Stimulated activated CD8-positive, alpha-beta memory T cell treated with anti-CD3 and anti-CD28 coated beads, Interleukin-7, amount 100 ng/mL, for 1 hour (primary cell): ENCODE measurements around the gene IREB2.
"Not testable (repeated sequence)": the region's sequence is repeated elsewhere in the genome, so short reads cannot be mapped to it uniquely, and the experiment has no call there.

Source experiments
- DNase-seq, 2 donors: peaks; one replicate each; pipeline ENCODE4 v3.0.0-alpha.2; 2020; ENCODE audit warnings: low read depth in 2 of 2

Gene IREB2

DNA sequence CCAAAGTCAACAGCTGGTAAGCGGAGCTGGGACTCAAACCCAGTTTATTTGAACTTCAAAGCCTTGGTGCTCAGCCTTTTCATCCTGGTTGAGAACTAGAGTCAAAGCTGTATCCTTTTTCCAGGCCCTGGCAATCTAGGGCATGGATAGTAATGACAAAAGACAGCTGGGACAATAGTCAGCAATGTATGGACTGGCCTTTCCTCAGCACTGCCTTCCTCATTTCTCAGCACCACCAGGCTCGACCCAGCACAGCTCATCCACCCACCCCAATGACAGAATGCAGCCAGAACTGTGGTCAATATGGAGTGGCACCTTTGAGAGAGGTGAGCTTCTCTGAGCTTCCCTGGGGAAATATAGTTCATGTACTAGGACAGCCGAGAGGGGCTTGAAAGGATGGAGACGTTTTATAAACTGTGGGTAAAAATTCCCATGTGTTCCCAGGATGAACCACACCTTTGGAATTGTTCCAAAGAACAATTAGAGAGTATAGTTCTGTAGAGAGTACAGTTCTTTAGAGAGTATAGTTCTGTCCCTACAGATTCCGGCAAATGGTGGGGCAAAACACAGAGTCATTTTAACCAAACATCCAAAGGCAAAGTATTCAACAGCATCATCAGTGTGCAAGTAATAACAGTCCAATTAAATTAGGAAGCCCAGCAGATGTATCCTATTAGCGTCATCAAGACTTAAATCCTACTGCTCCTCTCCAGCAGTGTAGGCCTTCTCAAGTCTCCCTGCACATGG is 30.2 kb upstream of the IREB2 start:
- no peak for DNase-seq

GRCh38 chr15:78408355-78408640 is 29.7 kb upstream of the IREB2 start:
- no peak for DNase-seq

GRCh38 chr15:78408961-78409360 is 29.1 kb upstream of the IREB2 start:
- DNase-seq, result no peak

DNA sequence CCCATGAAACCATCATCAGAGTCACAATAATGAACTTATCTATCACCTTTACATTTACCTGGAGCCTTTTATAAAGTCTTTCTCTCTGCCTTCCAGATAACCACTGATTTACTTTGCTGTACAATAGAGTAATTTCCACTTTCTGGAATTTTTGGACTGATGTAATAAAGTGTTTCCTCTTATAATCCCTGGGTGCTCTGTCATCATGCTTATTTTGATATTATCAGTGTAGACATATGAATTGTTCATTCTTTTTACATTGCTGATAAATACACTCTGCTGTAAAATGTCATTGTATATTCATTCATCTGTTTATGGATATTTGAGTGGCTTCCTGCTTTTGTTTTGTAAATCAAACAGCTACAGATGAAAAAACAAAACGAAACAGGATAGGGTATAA is 27.0 kb upstream of the IREB2 start:
- DNase-seq, result no peak

GRCh38 chr15:78414621-78415250 is 23.3 kb upstream of the IREB2 start:
- DNase-seq, result no peak

DNA sequence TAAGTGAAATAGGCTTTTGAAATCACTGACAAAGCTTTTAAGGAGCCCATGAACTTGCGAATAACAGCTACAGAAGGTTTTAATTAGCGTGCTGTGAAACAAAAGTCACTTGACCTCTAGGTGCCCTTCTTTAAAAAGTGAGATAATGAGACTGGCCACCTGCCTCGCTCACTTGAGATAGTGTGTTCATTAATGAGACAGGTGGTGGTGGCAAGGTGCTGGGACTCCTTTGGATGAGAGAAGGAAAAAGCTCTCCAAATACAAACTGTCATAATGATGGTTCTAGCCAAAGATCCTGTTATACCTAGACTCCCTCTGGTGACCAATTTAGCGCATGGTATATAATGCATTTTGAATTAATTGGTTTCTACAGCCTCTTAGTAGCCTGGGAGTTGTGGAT is 22.7 kb upstream of the IREB2 start:
- no peak for DNase-seq

DNA sequence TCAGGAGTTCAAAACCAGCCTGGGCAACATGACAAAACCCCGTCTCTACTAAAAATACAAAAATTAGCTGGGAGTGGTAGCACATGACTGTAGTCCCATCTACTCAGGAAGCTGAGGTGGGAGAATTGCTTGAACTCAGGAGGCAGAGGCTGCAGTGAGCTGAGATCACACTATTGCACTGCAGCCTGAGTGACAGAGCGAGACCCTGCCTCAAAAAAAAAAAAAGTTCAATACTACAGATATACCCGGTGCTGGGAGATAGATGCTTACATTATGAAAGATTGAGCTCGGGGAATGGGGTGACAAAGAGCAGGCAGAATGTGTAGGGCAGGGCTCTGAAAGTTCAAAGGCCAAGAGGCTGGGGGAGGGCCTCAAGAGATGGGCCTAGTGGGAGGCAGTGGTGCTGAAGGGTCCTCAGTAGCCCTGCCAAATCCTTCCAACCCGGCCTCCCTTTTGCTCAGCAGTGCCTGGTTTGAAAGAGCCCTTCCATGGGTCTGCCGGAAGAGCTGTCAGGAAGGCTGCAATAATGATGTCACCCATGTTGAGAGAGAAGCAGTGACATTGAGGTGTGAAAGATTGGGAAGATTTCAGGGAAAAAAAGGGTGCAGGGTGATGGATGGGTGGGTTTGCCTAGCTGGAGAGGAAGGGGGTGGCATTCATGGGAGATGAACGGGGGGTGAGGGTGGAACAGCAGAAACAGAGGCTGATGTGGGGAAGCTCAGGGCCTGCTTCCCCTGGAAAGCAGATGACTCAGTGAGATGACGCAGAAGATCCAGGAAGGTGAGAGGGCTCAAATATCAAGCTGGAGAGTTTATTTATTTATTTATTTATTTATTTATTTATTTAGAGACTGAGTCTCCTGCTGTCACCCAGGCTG is 20.0 kb upstream of the IREB2 start:
- no peak for DNase-seq

DNA sequence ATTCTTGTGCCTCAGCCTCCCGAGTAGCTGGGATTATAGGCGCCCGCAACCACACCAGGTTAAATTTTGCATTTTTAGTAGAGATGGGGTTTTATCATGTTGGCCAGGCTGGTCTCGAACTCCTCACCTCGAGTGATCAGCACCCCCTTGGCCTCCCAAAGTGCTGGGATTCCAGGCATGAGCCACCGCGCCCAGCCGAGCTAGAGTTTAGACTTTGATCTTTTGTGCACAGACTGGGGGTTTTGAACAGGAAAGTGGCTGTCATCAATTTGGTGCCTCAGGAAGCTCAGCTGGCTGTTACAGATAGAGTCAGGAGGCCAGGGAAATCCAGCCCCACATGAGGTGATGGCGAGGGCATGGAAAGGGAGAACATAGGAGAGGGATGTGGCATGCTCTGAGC is 19.3 kb upstream of the IREB2 start:
- DNase-seq, result no peak

DNA sequence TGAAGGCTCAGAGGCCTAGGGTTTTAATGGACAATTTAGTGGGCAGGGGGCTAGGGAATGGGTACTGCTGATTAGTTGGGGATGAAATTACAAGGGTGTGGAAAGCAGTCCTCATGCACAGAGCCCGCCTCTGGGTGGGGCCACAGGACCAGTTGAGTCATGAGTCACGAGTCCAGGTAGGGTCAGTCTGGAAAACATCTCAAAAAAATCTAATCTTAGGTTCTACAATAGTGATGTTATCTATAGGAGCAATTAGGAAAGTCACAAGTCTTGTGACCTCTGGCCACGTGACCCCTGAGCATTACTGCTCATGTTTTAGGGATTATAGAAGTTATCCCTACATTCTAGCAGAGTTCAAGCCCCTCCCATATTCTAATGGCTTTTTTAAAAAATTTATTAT is 18.6 kb upstream of the IREB2 start:
- DNase-seq, result no peak

- DNase-seq, result no peak
These were observed 17.8 kb upstream of the IREB2 start for GRCh38 chr15:78420220-78420619.

DNA sequence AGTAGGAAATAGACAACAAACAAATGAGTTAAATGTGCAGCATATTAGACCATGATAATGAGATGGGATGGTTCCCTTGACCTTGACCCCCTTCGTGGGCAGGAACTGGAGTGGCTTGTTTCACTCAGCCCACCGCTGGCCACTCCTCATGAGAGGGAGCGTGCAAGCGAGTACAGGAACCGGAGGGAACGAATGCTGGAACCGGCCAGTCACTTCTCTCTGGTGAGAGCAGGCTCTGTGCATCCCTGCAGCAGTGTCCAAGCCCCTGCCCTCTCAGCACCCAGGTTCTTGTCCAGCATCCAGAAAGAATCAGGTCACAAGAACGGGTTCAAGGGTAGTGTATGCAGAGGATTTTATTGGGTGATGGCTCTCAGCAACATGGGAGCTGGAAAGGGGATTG is 17.2 kb upstream of the IREB2 start:
- DNase-seq, result no peak

GRCh38 chr15:78421238-78421965 is 16.6 kb upstream of the IREB2 start:
- no peak for DNase-seq

GRCh38 chr15:78422571-78423340 is 15.3 kb upstream of the IREB2 start:
- DNase-seq, result peak; percentile 22 to 45

- no peak for DNase-seq
These were observed 13.3 kb upstream of the IREB2 start for GRCh38 chr15:78424673-78425072.

DNA sequence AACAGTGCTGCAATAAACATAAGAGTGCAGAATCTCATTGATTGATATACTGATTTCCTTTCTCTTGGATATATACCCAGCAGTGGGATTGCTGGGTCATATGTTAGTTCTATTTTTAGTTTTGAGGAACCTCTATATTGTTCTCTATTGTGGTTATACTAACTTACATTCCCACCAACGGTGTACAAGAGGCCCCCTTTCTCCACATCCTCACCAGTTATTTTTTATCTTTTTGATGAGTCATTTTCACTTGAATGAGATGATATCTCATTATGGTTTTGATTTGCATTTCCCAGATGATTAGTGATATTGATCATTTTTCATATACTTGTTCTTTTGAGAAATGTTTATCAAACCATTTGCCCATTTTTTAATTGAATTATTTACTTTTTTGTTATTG is 12.4 kb upstream of the IREB2 start:
- no peak for DNase-seq

DNA sequence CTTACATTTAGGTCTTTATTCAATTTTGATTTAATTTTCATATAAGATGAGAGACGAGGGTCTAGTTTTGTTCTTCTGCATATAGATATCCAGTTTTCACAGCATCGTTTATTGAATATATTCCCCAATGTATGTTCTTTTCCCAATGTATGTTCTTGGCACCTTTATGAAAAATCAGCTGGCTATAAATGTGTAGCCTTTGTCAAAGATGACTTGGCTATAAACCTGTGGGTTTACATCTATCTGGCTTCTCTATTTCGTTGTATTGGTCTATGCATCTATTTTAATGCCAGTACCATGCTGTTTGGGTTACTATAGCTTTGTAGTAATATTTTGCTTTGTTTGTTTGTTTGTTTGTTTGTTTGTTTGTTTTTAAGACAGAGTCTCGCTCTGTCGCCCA is 11.7 kb upstream of the IREB2 start:
- no peak for DNase-seq

GRCh38 chr15:78427953-78428352 is 10.1 kb upstream of the IREB2 start:
- DNase-seq, result no peak

DNA sequence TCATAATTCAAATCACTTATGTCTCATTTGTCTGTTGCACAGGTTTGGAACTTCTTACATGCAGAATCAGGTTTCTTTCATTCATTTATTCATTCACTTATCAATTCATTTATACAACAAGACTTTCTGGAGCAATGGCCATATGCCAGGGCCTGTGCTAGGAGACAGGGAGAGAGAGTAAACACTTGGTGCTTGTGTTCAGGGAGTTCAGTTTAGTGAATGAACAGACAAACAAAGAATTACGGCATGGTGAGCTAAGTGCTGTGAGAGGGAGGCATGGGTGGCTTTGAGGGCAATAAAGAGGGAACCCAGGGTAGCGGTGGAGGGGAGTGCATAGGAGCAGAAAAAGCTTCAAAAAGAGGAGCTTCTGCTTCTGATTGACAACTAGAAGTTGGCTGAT is 8.5 kb upstream of the IREB2 start:
- no peak for DNase-seq

- no peak for DNase-seq
These were observed 6.1 kb upstream of the IREB2 start for GRCh38 chr15:78431955-78432354.

- DNase-seq, result no peak
These were observed 5.4 kb upstream of the IREB2 start for GRCh38 chr15:78432664-78433063.

DNA sequence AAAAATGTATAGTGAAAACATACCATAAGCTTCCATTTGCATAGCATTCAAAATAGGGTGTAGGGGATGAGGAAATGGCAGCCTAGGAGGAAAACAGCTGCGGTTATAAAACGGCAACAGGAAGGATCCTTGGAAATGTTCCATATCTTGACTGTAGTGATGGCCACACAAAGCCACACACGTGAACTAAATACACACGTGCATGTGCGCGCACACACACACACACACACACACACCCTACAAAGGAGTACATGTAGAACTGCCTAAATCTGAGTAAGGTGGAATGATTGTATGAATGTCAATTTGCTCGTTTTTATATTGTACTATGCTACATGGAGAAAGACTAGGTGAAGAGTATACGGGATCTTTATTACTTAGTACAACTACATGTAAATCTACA is 3.9 kb upstream of the IREB2 start:
- no peak for DNase-seq

DNA sequence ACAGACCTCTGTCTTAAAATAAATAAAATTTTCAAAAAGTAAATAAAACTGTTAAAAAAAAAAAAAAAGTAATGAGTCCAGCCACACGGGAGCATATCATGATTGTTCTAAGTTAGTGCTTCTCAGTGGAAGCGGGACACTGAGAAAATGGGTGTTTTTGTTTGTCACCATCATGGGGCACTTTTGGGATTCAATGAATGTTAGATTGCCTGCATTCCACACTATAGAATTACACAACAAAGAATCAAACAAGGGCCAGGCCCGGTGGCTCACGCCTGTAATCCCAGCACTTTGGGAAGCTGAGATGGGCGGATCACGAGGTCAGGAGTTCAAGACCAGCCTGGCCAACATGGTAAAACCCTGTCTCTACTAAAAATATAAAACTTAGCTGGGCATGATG is 3.3 kb upstream of the IREB2 start:
- DNase-seq, result not testable (repeated sequence)
